ENCODE measurements around the gene FDXR.

Gene FDXR

DNA sequence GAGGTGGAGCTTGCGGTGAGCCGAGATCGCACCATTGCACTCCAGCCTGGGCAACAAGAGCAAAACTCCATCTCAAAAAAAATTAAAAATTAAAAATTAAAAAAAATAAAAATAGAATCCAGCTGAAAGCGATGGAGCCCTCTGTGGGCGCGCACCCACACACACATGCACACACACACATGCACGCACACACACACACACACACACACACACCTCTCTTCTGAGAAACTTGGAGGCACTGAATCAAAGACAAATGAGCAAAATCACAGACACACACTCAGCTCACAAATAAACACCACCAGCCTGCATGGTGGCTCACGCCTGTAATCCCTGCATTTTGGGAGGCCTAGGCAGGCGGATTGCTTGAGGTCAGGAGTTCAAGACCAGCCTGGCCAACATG, 30.2 kb upstream of the FDXR start:
- peaks cover 75% of the 10 kb centered on the region for H3K27me3 ChIP-seq

DNA sequence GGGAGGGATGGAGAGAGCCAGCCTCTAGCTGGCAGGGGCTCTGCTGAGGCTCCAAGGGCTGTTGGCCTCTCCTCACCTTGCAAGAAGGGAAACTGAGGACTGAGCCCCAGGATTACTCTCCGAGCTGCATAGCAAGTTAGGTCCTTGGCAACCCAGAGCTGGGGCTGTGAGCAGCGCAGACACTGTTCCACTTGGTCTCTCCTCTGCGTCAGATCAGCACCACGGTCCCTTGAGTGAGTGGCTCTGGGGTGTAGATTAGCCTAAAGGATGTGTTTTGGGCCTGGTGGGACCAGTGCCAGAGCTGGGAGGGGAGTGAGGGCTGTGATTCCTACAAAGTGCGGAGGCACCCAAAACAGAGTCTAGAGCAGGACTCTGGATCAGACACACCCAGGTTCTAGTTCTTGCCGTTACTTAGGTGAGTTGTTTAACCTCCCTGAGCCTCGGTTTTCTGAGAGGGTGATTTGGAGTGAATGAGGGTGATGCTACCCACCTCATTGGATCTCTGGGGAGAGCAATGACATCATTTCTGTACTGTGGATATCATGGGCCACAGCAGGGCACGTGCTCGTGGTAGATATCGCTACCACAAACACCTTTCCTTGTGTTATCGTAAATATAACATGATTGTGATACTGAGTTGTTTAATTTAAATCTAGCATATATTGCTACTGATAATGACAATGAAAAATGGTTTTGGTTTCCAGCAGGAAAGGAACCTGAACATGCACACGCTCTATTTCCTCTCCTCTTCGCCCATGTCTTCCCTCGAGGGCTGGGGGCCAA, 28.8 kb upstream of the FDXR start:
- Histone ChIP-seq H3K4me1 (ENCODE audit: control insufficient read depth in 1 of 2, insufficient read depth in 1 of 2, low read depth in 1 of 2, low read length in 1 of 2) (no peaks in the 10 kb centered on the region), H3K36me3 (no peaks in the 10 kb centered on the region), H3K27ac (no peak overlapping the region), H3K4me3 (ENCODE audit: low read depth in 1 of 2, low read length in 1 of 2) (no peak overlapping the region), H3K27me3 (peaks cover 90% of the 10 kb centered on the region), H3K9me3 (no peaks in the 10 kb centered on the region)
- TF ChIP-seq CTCF (IDR thresholded peaks at IDR 0.05) = no peak

More for the DNA sequence above, 30.2 kb upstream of the FDXR start:
- no peak overlapping the region for H3K4me3 ChIP-seq (ENCODE audit: low read depth in 1 of 2, low read length in 1 of 2)
- TF ChIP-seq CTCF (IDR thresholded peaks at IDR 0.05) = no peak
- H3K4me1 ChIP-seq (ENCODE audit: control insufficient read depth in 1 of 2, insufficient read depth in 1 of 2, low read depth in 1 of 2, low read length in 1 of 2) = no peaks in the 10 kb centered on the region
- no peak overlapping the region for H3K27ac ChIP-seq
- no peaks in the 10 kb centered on the region for H3K36me3 ChIP-seq
- no peaks in the 10 kb centered on the region for H3K9me3 ChIP-seq

GRCh38 chr17:74900208-74900607, 27.4 kb upstream of the FDXR start:
- Histone ChIP-seq H3K27ac (no peak overlapping the region), H3K4me3 (ENCODE audit: low read depth in 1 of 2, low read length in 1 of 2) (no peak overlapping the region), H3K27me3 (peaks cover 93% of the 10 kb centered on the region), H3K36me3 (no peaks in the 10 kb centered on the region), H3K4me1 (ENCODE audit: control insufficient read depth in 1 of 2, insufficient read depth in 1 of 2, low read depth in 1 of 2, low read length in 1 of 2) (no peaks in the 10 kb centered on the region), H3K9me3 (no peaks in the 10 kb centered on the region)
- no peak for TF ChIP-seq CTCF (IDR thresholded peaks at IDR 0.05)

GRCh38 chr17:74898376-74898946, 25.7 kb upstream of the FDXR start:
- no peak overlapping the region for H3K27ac ChIP-seq
- H3K4me3 ChIP-seq (ENCODE audit: low read depth in 1 of 2, low read length in 1 of 2) = no peak overlapping the region
- H3K4me1 ChIP-seq (ENCODE audit: control insufficient read depth in 1 of 2, insufficient read depth in 1 of 2, low read depth in 1 of 2, low read length in 1 of 2) = no peaks in the 10 kb centered on the region
- peaks cover 93% of the 10 kb centered on the region for H3K27me3 ChIP-seq
- H3K9me3 ChIP-seq = no peaks in the 10 kb centered on the region
- no peaks in the 10 kb centered on the region for H3K36me3 ChIP-seq
- no peak for TF ChIP-seq CTCF (IDR thresholded peaks at IDR 0.05)

- no peak overlapping the region for H3K27ac ChIP-seq
- H3K4me1 ChIP-seq (ENCODE audit: control insufficient read depth in 1 of 2, insufficient read depth in 1 of 2, low read depth in 1 of 2, low read length in 1 of 2) = no peaks in the 10 kb centered on the region
- TF ChIP-seq CTCF (IDR thresholded peaks at IDR 0.05) = no peak
- no peaks in the 10 kb centered on the region for H3K9me3 ChIP-seq
- no peak overlapping the region for H3K4me3 ChIP-seq (ENCODE audit: low read depth in 1 of 2, low read length in 1 of 2)
- no peaks in the 10 kb centered on the region for H3K36me3 ChIP-seq
- H3K27me3 ChIP-seq = peaks cover 85% of the 10 kb centered on the region
These were observed 21.3 kb upstream of the FDXR start for GRCh38 chr17:74893936-74894671.
